HG02588 (cell line): Measurements from ENCODE around the gene PDE8A.

Source experiments
- ATAC-seq: cut with Tn5 transposase; IDR thresholded peaks from one replicate; pipeline ENCODE4 v1.9.1; 2021; ENCODE audit warnings: mild to moderate bottlenecking, moderate library complexity; ENCODE audit not compliant: unreplicated experiment

PDE8A gene, protein sequence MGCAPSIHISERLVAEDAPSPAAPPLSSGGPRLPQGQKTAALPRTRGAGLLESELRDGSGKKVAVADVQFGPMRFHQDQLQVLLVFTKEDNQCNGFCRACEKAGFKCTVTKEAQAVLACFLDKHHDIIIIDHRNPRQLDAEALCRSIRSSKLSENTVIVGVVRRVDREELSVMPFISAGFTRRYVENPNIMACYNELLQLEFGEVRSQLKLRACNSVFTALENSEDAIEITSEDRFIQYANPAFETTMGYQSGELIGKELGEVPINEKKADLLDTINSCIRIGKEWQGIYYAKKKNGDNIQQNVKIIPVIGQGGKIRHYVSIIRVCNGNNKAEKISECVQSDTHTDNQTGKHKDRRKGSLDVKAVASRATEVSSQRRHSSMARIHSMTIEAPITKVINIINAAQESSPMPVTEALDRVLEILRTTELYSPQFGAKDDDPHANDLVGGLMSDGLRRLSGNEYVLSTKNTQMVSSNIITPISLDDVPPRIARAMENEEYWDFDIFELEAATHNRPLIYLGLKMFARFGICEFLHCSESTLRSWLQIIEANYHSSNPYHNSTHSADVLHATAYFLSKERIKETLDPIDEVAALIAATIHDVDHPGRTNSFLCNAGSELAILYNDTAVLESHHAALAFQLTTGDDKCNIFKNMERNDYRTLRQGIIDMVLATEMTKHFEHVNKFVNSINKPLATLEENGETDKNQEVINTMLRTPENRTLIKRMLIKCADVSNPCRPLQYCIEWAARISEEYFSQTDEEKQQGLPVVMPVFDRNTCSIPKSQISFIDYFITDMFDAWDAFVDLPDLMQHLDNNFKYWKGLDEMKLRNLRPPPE

GRCh38 chr15:84981711-84982300, at the start of gene PDE8A:
PDE8A (plus strand) TSS chr15:84981856; CDS start chr15:84982163, 307 bp downstream.
- peak; percentile 22 for ATAC-seq

DNA sequence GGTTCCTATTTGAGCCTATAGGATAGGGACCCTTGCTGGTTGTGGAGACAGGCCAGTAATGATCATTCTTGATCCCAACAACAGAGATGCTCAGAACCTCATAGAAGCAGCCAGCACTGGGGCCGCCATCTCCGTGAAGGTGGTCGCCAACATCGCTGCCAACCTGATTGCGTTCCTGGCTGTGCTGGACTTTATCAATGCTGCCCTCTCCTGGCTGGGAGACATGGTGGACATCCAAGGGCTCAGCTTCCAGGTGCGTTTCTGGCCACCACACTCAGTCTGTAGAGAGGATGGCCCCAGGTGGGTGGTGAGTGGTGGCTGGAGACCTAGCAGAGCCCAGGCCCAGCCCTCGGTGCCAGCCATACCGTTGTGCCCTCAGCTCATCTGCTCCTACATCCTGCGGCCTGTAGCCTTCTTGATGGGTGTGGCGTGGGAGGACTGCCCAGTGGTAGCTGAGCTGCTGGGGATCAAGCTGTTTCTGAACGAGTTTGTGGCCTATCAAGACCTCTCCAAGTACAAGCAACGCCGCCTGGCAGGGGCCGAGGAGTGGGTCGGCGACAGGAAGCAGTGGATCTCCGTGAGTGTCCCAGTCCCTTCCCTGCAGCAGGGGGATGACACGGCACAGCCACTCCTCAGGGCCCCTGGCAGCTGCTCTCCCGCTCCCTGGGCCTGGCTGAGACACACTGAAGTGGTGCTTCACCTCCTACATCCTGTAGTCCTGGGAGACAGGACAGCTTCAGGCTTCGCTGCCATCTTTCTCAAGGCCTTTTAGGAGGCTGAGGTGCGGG, 46.5 kb upstream of the PDE8A start:
- no peak for ATAC-seq

DNA sequence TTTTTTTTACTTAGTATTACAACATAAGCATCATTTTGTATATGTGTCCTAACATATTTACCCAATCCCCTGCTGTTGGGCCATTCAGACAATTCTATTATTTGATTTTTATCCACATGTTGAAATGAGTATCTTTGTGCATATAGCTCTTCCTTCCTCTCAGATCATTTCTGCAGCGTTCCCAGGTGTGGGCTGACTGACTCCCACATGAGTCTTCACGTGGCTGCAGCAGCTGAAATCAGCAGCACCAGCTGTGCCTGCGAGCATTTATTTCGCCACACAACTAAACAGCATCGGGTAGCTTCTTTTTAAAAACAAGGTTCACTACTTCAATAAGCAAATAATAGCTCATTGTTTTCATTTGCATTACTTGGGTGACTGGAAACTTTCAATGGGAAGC, 44.5 kb upstream of the PDE8A start:
- no peak for ATAC-seq

GRCh38 chr15:84938726-84939125, 42.9 kb upstream of the PDE8A start:
- no peak for ATAC-seq

GRCh38 chr15:84940399-84940798, 41.3 kb upstream of the PDE8A start:
- ATAC-seq = no peak

DNA sequence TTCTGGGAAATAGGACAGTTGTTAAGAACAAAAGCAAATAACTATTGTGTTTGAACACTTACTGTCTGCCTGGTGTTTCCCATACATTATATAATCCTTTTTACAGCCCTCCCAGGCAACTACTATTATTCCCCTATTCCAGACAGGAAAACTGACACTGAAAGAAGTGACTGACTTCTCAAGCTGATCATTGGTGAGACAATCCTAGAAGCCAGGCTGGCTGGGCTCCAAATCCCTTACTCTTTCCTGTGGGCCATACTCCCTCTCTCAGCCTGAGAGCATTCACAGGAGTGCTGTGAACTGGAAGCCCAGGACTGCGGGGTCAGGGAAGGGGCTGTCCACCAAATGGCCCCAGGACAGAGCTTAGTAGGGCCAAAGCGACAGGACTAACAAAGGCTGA, 39.2 kb upstream of the PDE8A start:
- no peak for ATAC-seq

DNA sequence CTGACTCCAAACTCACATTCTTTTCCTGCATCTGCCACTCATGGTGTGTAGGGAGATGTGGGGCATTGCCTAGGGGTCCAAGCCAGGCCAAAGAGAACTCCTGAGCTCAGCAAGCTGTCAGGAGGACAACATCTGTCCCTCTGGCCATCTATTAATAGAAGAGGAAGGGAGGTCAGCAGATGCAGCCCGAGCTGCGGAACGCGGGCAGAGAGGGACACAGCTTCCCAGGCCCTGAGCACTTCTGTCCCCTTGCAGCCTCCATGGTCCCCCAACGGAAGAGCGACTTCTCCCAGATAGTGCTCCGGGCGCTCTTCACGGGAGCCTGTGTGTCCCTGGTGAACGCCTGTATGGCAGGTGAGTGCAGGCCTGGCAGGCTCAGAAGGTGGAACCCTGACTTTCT, 37.3 kb upstream of the PDE8A start:
- no peak for ATAC-seq

- ATAC-seq = no peak
These were observed 36.8 kb upstream of the PDE8A start for GRCh38 chr15:84944861-84945260.

- ATAC-seq = no peak
These were observed 34.7 kb upstream of the PDE8A start for GRCh38 chr15:84946772-84947489.

DNA sequence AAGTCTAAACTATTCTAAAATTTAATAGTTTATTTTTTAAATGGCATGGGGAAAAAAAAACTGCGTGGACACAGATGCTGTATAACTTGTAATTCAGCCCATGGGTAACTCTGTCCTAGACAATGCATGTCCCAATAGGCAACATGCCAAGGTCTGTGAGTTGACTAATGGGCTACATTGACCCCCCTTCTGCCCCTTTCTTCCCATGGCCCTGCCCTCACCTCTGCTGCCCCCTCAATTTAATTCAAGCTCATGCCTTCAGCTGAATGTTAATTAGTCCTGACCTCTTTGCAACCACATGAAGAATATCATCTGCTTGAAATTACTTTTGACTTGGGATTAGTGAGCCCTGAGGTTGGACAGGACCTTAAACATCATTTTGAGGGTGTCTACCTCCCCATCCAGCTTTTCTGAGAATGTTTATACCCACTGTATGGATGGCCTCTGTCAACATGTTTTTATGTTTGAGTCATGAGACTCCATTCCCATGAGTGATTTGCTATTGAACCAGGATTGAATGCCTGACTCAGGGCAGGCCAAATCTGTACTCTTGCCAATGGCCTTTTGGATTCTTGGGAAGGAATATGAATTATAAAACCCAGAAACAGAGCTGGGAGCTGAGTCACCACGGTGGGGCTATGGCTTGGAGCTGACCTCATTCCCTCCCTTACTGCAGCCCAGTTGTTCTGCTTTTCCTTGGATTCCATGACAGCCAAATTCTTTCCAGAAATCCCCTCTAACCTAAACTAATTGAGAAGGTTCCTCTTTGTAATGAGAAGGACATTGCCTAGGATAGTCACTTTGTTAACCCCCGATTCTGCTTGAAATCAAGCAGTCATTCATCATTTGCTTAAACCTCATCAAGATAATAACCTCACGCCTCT, 33.5 kb upstream of the PDE8A start:
- ATAC-seq = no peak

- ATAC-seq = no peak
These were observed 32.6 kb upstream of the PDE8A start for GRCh38 chr15:84949043-84949442.

- ATAC-seq = no peak
These were observed 31.6 kb upstream of the PDE8A start for GRCh38 chr15:84949845-84950569.

DNA sequence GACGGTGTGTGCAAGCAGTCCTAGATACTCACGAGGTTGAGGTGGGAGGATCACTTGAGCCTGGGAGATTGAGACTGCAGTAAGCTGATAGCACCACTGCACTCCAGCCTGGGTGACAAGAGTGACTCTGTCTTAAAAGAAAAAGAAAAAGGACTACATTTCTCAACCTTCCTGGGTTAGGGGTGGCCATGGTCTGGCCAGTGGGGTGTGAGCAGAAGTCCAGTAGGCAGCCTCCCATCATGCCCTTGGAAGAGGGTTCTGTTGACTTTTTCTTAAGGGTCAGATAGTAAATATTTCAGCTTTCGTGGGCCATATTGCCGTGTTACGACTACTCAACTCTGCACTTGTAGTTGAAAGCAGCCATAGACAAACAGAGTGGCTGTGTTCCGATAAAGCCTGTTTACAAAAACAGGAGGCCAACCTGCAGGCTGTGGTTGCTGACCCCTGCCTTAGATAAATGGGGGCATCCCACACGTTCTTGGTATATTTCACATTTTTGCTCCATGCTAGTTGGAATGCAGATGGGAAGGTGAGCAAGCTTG, 31.0 kb upstream of the PDE8A start:
- no peak for ATAC-seq

- no peak for ATAC-seq
These were observed 29.9 kb upstream of the PDE8A start for GRCh38 chr15:84951736-84952135.

- ATAC-seq = no peak
These were observed 28.5 kb upstream of the PDE8A start for GRCh38 chr15:84953136-84953535.

GRCh38 chr15:84953726-84954125, 27.9 kb upstream of the PDE8A start:
- ATAC-seq = no peak

DNA sequence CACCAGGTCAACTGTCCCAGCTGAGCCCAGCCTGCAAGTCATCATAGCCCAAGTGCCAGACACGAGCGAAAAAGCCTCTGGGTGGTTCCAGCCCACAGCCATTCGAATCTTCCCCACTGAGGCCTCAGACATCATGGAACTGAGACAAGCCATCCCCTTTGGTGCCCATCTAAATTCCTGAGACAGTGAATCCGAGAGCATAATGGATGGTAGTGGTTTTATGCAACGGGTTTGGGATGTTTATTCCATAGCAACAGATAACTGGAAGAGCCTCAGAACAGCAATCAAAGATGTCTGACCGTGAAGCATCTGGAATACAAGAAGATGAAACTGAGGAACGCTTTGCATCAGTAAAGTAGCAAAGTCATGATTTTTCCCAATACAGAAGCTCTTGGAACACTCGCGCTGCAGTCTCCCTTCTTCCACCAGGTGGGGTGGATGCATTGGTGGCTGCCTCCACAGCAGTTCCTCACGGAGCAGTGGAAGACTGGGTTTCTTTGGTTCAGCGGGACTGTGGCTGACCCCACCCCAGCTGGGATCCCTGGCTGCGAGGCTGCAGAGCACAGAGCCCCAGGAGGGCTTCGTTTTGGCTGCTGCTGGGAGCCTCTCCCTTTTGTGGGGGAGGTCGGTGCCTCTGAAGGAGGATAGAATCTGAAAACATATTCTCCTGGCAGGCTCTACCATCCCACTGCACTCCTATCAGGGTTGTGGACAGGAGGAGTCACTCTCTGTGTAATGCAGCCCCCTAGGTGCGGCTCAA, 26.4 kb upstream of the PDE8A start:
- no peak for ATAC-seq

DNA sequence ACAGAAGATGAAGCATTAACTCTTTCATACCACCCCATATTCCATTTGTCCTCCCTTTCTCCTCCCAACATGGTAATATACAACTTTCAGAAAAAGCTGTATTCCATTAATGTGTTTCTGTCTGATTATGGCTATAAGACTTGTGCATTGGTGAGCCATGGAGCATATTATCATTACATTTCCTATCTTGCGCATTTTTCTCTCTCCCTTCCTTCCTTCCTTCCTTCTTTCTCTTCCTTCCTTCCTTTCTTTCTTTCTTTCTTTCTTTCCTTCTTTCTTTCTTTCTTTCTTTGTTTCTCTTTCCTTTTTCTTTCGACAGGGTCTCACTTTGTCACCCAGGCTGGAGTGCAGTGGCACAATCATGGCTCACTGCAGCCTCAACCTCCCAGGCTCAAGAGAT, 25.5 kb upstream of the PDE8A start:
- no peak for ATAC-seq
